ENCODE results near the gene SPRYD4.

GRCh38 chr12:56425193-56425592, 43.2 kb upstream of the SPRYD4 start:
- TF ChIP-seq MAZ (IDR thresholded peaks at IDR 0.05; ENCODE audit: borderline replicate concordance, low read depth, low read length), result no peak
- TF ChIP-seq, protein P1, sequence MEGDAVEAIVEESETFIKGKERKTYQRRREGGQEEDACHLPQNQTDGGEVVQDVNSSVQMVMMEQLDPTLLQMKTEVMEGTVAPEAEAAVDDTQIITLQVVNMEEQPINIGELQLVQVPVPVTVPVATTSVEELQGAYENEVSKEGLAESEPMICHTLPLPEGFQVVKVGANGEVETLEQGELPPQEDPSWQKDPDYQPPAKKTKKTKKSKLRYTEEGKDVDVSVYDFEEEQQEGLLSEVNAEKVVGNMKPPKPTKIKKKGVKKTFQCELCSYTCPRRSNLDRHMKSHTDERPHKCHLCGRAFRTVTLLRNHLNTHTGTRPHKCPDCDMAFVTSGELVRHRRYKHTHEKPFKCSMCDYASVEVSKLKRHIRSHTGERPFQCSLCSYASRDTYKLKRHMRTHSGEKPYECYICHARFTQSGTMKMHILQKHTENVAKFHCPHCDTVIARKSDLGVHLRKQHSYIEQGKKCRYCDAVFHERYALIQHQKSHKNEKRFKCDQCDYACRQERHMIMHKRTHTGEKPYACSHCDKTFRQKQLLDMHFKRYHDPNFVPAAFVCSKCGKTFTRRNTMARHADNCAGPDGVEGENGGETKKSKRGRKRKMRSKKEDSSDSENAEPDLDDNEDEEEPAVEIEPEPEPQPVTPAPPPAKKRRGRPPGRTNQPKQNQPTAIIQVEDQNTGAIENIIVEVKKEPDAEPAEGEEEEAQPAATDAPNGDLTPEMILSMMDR (conservative IDR thresholded peaks at IDR 0.05; ENCODE audit: low read depth, low read length), result no peak
- TF ChIP-seq POLR2A (IDR thresholded peaks at IDR 0.05; ENCODE audit: low read depth, low read length), result no peak
- TF ChIP-seq RFX5 (IDR thresholded peaks at IDR 0.05; ENCODE audit: low read depth, low read length), result no peak
